H9 (cell line): Measurements from ENCODE around the gene TMOD1. TPM values are rescaled to one million over a fixed set of nuclear protein-coding genes. Genes with fewer than 3 reads are reported as not detected.
"Not testable (repeated sequence)": the region's sequence is repeated elsewhere in the genome, so short reads cannot be mapped to it uniquely, and the experiment has no call there.

Source experiments
- DNase-seq: peaks from one replicate; pipeline ENCODE4 v3.0.0-alpha.2; 2017
- H2AFZ ChIP-seq: one replicate; pipeline ENCODE4 v1.6.1; 2013; ENCODE audit warnings: mild to moderate bottlenecking, low read length, control low read depth, moderate library complexity
- H2AK5ac ChIP-seq: 2 replicates; pipeline ENCODE4 v1.6.1; 2013; ENCODE audit warnings: low read length, control low read depth, mixed read lengths; ENCODE audit not compliant: insufficient read length
- H2BK120ac ChIP-seq: one replicate; pipeline ENCODE4 v1.6.1; 2013; ENCODE audit warnings: low read depth, mild to moderate bottlenecking, low read length, control low read depth, inconsistent platforms; ENCODE audit not compliant: poor library complexity, severe bottlenecking
- H2BK12ac ChIP-seq: 2 replicates; pipeline ENCODE4 v1.6.1; 2013; ENCODE audit warnings: low read length, control low read depth, mixed read lengths, low read depth; ENCODE audit not compliant: insufficient read length
- H2BK15ac ChIP-seq: 2 replicates; pipeline ENCODE4 v1.6.1; 2013; ENCODE audit warnings: low read depth, low read length, control low read depth
- H2BK20ac ChIP-seq: one replicate; pipeline ENCODE4 v1.6.1; 2013; ENCODE audit warnings: low read depth, mild to moderate bottlenecking, low read length, control low read depth, inconsistent platforms; ENCODE audit not compliant: poor library complexity, severe bottlenecking
- H2BK5ac ChIP-seq: 2 replicates; pipeline ENCODE4 v1.6.1; 2013; ENCODE audit warnings: low read length, control low read depth, mixed read lengths; ENCODE audit not compliant: insufficient read length
- H3K14ac ChIP-seq: 2 replicates; pipeline ENCODE4 v1.6.1; 2013; ENCODE audit warnings: low read length, control low read depth; ENCODE audit not compliant: insufficient read depth
- H3K18ac ChIP-seq: 2 replicates; pipeline ENCODE4 v1.6.1; 2013; ENCODE audit warnings: low read depth, mild to moderate bottlenecking, mixed read lengths, low read length, control low read depth; ENCODE audit not compliant: insufficient read length
- H3K23ac ChIP-seq: 2 replicates; pipeline ENCODE4 v1.6.1; 2013; ENCODE audit warnings: low read length, control low read depth, mixed read lengths, low read depth; ENCODE audit not compliant: insufficient read length
- H3K23me2 ChIP-seq: 2 replicates; pipeline ENCODE4 v1.6.1; 2013; ENCODE audit warnings: low read depth, mild to moderate bottlenecking, mixed read lengths, low read length, control low read depth; ENCODE audit not compliant: insufficient read length, poor library complexity, severe bottlenecking
- H3K27ac ChIP-seq: 2 replicates; pipeline ENCODE4 v1.5.1; 2013; ENCODE audit warnings: low read length, control low read depth, mixed read lengths, low read depth; ENCODE audit not compliant: insufficient read length
- H3K27me3 ChIP-seq: 2 replicates; pipeline ENCODE4 v1.6.1; 2013; ENCODE audit warnings: low read length, control low read depth, inconsistent platforms; ENCODE audit not compliant: insufficient read depth
- H3K4ac ChIP-seq: 2 replicates; pipeline ENCODE4 v1.6.1; 2013; ENCODE audit warnings: low read depth, mild to moderate bottlenecking, control low read depth, inconsistent platforms, low read length, moderate library complexity
- H3K4me1 ChIP-seq: 2 replicates; pipeline ENCODE4 v1.6.1; 2013; ENCODE audit warnings: low read length, control low read depth, inconsistent platforms; ENCODE audit not compliant: insufficient read depth
- H3K4me2 ChIP-seq: 2 replicates; pipeline ENCODE4 v1.6.1; 2013; ENCODE audit warnings: low read length, control low read depth, mixed read lengths; ENCODE audit not compliant: insufficient read length, insufficient read depth
- H3K56ac ChIP-seq: 2 replicates; pipeline ENCODE4 v1.6.1; 2013; ENCODE audit warnings: low read depth, mild to moderate bottlenecking, mixed read lengths, low read length, control low read depth; ENCODE audit not compliant: insufficient read length
- H3K79me1 ChIP-seq: 2 replicates; pipeline ENCODE4 v1.6.1; 2013; ENCODE audit warnings: low read depth, mild to moderate bottlenecking, moderate library complexity, low read length, control low read depth, inconsistent platforms; ENCODE audit not compliant: insufficient read depth, poor library complexity, severe bottlenecking
- H3K79me2 ChIP-seq: 2 replicates; pipeline ENCODE4 v1.6.1; 2013; ENCODE audit warnings: low read length, control low read depth, inconsistent platforms; ENCODE audit not compliant: insufficient read depth
- H3K9ac ChIP-seq: 2 replicates; pipeline ENCODE4 v1.6.1; 2013; ENCODE audit warnings: low read length, control low read depth, mixed read lengths; ENCODE audit not compliant: insufficient read length; ENCODE audit errors: extremely low read depth
- H3K9me3 ChIP-seq: one replicate; pipeline ENCODE4 v1.6.1; 2013; ENCODE audit warnings: low read depth, low read length, inconsistent platforms; ENCODE audit not compliant: control insufficient read depth
- H3T11ph ChIP-seq: one replicate; pipeline ENCODE4 v1.6.1; 2013; ENCODE audit warnings: mild to moderate bottlenecking, low read length, control low read depth, inconsistent platforms
- H4K20me1 ChIP-seq: one replicate; pipeline ENCODE4 v1.6.1; 2013; ENCODE audit not compliant: control insufficient read depth, insufficient read length, insufficient read depth
- H4K5ac ChIP-seq: 2 replicates; pipeline ENCODE4 v1.6.1; 2013; ENCODE audit warnings: low read depth, mild to moderate bottlenecking, mixed read lengths, low read length, control low read depth; ENCODE audit not compliant: insufficient read length
- H4K8ac ChIP-seq: replicated peaks from 2 replicates; pipeline ENCODE4 v1.6.1; 2013; ENCODE audit warnings: low read length, control low read depth, mixed read lengths, low read depth; ENCODE audit not compliant: insufficient read length
- H4K91ac ChIP-seq: 2 replicates; pipeline ENCODE4 v1.6.1; 2013; ENCODE audit warnings: low read depth, mild to moderate bottlenecking, moderate library complexity, mixed read lengths, low read length, control low read depth; ENCODE audit not compliant: insufficient read length
- H3K27ac Mint-ChIP-seq, 3 experiments: 2 replicates in 2 of 3; 3 replicates in 1 of 3; pipeline ENCODE4 v1.8.0; 2020 to 2021; ENCODE audit warnings: mixed read lengths in 3 of 3, mild to moderate bottlenecking in 1 of 3, moderate library complexity in 1 of 3
- H3K27me3 Mint-ChIP-seq: 2 replicates; pipeline ENCODE4 v1.8.0; 2021; ENCODE audit warnings: low read depth, mild to moderate bottlenecking, moderate library complexity, mixed read lengths
- H3K36me3 Mint-ChIP-seq, 3 experiments: 2 replicates in 2 of 3; 3 replicates in 1 of 3; pipeline ENCODE4 v1.8.0; 2020 to 2021; ENCODE audit warnings: low read depth in 3 of 3, mixed read lengths in 3 of 3; ENCODE audit not compliant: insufficient read depth in 1 of 3
- H3K4me1 Mint-ChIP-seq, 2 experiments: 2 replicates each; pipeline ENCODE4 v1.8.0; 2020; ENCODE audit warnings: mixed read lengths in 2 of 2
- H3K4me3 Mint-ChIP-seq, 2 experiments: 2 replicates in 1 of 2; 3 replicates in 1 of 2; pipeline ENCODE4 v1.8.0; 2020 to 2021; ENCODE audit warnings: mild to moderate bottlenecking in 2 of 2, mixed read lengths in 2 of 2, moderate library complexity in 1 of 2
- H3K9me3 Mint-ChIP-seq, 2 experiments: 2 replicates in 1 of 2; 3 replicates in 1 of 2; pipeline ENCODE4 v1.8.0; 2020; ENCODE audit warnings: mild to moderate bottlenecking in 2 of 2, mixed read lengths in 2 of 2, moderate library complexity in 1 of 2
- WGBS: extraction: QIAGEN DNeasy Blood & Tissue Kit; methylation state at CpG from one replicate; pipeline ENCODE4 v1.1.7; 2013; ENCODE audit warnings: missing lambda C conversion rate, low lambda C conversion rate, mixed read lengths; ENCODE audit not compliant: insufficient read length; ENCODE audit errors: extremely low coverage; 5-methylcytosine and 5-hydroxymethylcytosine counted together
- total RNA-seq: library from RNA; stranded (reverse); gene quantifications from 2 replicates; pipeline ENCODE4 v1.2.1, GENCODE V29; 2021

Gene TMOD1
- total RNA-seq, 1 experiment from 2014 or later, result 0.98 TPM

DNA sequence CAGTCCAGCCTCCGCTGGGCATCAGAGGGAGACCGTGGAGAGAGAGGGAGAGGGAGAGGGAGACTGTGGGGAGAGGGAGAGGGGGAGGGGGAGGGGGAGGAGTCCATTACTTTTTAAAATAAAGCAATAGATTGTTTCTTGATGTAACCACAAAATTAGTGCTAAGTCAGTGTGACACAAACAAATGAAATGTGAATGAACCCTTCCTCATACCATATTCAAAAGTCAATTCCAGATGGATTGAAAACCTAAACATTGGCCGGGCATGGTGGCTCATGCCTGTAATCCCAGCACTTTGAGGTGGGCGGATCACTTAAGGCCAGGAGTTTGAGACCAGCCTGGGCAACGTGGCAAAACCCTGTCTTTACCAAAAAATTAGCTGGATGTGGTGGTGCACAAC lies 2.6 kb upstream of the TMOD1 start:
- peaks cover 10 to 16% of the 10 kb centered on the region in 2 experiments for H3K4me1 Mint-ChIP-seq
- not testable (repeated sequence) for DNase-seq, H3K4me3 Mint-ChIP-seq, H2BK20ac ChIP-seq, H4K8ac ChIP-seq, H2AK5ac ChIP-seq, H4K91ac ChIP-seq, H2BK15ac ChIP-seq, H2BK5ac ChIP-seq, H3K27ac ChIP-seq, H3K14ac ChIP-seq, H3K4ac ChIP-seq, H3K27ac Mint-ChIP-seq, H3T11ph ChIP-seq, H3K18ac ChIP-seq, H3K56ac ChIP-seq, H3K79me2 ChIP-seq, H4K5ac ChIP-seq, H3K23ac ChIP-seq, H2BK120ac ChIP-seq, H3K79me1 ChIP-seq, H3K4me1 ChIP-seq, H2BK12ac ChIP-seq, H3K36me3 Mint-ChIP-seq, H2AFZ ChIP-seq, H3K9me3 ChIP-seq, H4K20me1 ChIP-seq, H3K4me2 ChIP-seq, H3K9ac ChIP-seq
- Histone ChIP-seq H3K23me2 (peaks cover 16% of the 10 kb centered on the region), H3K27me3 (peaks cover 34% of the 10 kb centered on the region)
- H3K27me3 Mint-ChIP-seq, result peaks cover 41% of the 10 kb centered on the region
- no CpG with 5 or more reads among the region's 5 CpGs for WGBS
- peaks cover 9 to 13% of the 10 kb centered on the region in 2 experiments; a peak in 4 of 5 replicates for H3K9me3 Mint-ChIP-seq
